ENCODE measurements around the gene ASTN2. TPM values are rescaled to one million over a fixed set of nuclear protein-coding genes. Genes with fewer than 3 reads are reported as not detected.

The ASTN2 gene
- total and polyA plus RNA-seq, 2 donors (not counting 3 experiments of a cell fraction or from before 2014, with no cell fraction given): 1.0 to 1.9 TPM

- no peaks in the 10 kb centered on the region for H3K4me1 ChIP-seq (ENCODE audit: control insufficient read depth, extremely low read depth, insufficient read depth, low read length)
- H3K27ac ChIP-seq (ENCODE audit: insufficient read depth, low read depth, low read length): no peak overlapping the region
- CTCF ChIA-PET: no interaction called here
- H3K9ac ChIP-seq (replicated peaks; ENCODE audit: extremely low read depth, insufficient read depth, low read length): no peak overlapping the region
- POLR2A ChIA-PET: no interaction called here
- no peak for TF ChIP-seq POLR2A (IDR thresholded peaks at IDR 0.05; ENCODE audit: low read depth, low read length)
- TF ChIP-seq, protein P1, sequence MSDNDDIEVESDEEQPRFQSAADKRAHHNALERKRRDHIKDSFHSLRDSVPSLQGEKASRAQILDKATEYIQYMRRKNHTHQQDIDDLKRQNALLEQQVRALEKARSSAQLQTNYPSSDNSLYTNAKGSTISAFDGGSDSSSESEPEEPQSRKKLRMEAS (IDR thresholded peaks at IDR 0.05; ENCODE audit: insufficient read depth, insufficient read length): no peak
- no peak for TF ChIP-seq GATA2 (IDR thresholded peaks at IDR 0.05; ENCODE audit: insufficient read depth, insufficient read length, low read depth, low read length)
- H3K9me1 ChIP-seq (replicated peaks; ENCODE audit: control insufficient read depth, extremely low read depth, insufficient read depth, low read length): no peaks in the 10 kb centered on the region
- dilution Hi-C loops (cut with MboI; ENCODE audit: extremely low pct_ligation_motif_present, low sequenced_read_pairs): no loop called here
- no peak for FAIRE-seq
- no TSS peak for BruUV-seq (replicated peaks)
- H3K79me2 ChIP-seq (ENCODE audit: control insufficient read depth, insufficient read depth, low read length): no peaks in the 10 kb centered on the region
- H3K27me3 ChIP-seq (ENCODE audit: control insufficient read depth in 2 of 2, insufficient read depth in 2 of 2, low read length in 2 of 2): no peaks in the 10 kb centered on the region
- no peak overlapping the region for H3K4me3 ChIP-seq (replicated peaks in 1 of 3; ENCODE audit: insufficient read depth in 1 of 3, low read depth in 1 of 3, low read length in 3 of 3)
- no peaks in the 10 kb centered on the region for H4K20me1 ChIP-seq (replicated peaks; ENCODE audit: control insufficient read depth, extremely low read depth, insufficient read depth, low read length)
- intact Hi-C loops (cut with micrococcal nuclease): no loop called here
- H3K4me2 ChIP-seq (ENCODE audit: insufficient read depth, low read length): no peak overlapping the region
- no peak overlapping the region for H2AFZ ChIP-seq (ENCODE audit: low read depth, low read length)
- H3K36me3 ChIP-seq (ENCODE audit: control insufficient read depth in 2 of 2, extremely low read depth in 1 of 2, insufficient read depth in 2 of 2, low read length in 2 of 2): no peaks in the 10 kb centered on the region
- H3K9me3 ChIP-seq (replicated peaks; ENCODE audit: control insufficient read depth, insufficient read depth, low read length): no peaks in the 10 kb centered on the region
- no peak for DNase-seq (ENCODE audit: low read depth, low spot score)
Observed at GRCh38 chr9:116978155-116978554, 436.7 kb downstream of the ASTN2 start.

GRCh38 chr9:116975126-116975525 is 439.7 kb downstream of the ASTN2 start:
- Histone ChIP-seq H3K9me3 (replicated peaks; ENCODE audit: control insufficient read depth, insufficient read depth, low read length) (no peaks in the 10 kb centered on the region), H2AFZ (ENCODE audit: low read depth, low read length) (no peak overlapping the region), H3K27me3 (ENCODE audit: control insufficient read depth in 2 of 2, insufficient read depth in 2 of 2, low read length in 2 of 2) (no peaks in the 10 kb centered on the region), H3K9me1 (replicated peaks; ENCODE audit: control insufficient read depth, extremely low read depth, insufficient read depth, low read length) (no peaks in the 10 kb centered on the region), H3K36me3 (ENCODE audit: control insufficient read depth in 2 of 2, extremely low read depth in 1 of 2, insufficient read depth in 2 of 2, low read length in 2 of 2) (no peaks in the 10 kb centered on the region), H4K20me1 (replicated peaks; ENCODE audit: control insufficient read depth, extremely low read depth, insufficient read depth, low read length) (no peaks in the 10 kb centered on the region), H3K9ac (replicated peaks; ENCODE audit: extremely low read depth, insufficient read depth, low read length) (no peak overlapping the region), H3K4me1 (ENCODE audit: control insufficient read depth, extremely low read depth, insufficient read depth, low read length) (no peaks in the 10 kb centered on the region), H3K79me2 (ENCODE audit: control insufficient read depth, insufficient read depth, low read length) (no peaks in the 10 kb centered on the region), H3K4me3 (replicated peaks in 1 of 3; ENCODE audit: insufficient read depth in 1 of 3, low read depth in 1 of 3, low read length in 3 of 3) (no peak overlapping the region), H3K4me2 (ENCODE audit: insufficient read depth, low read length) (no peak overlapping the region), H3K27ac (ENCODE audit: insufficient read depth, low read depth, low read length) (no peak overlapping the region)
- no TSS peak for BruUV-seq (replicated peaks)
- no peak for DNase-seq (ENCODE audit: low read depth, low spot score)
- ChIA-PET POLR2A (no interaction called here), CTCF (no interaction called here)
- intact Hi-C loops (cut with micrococcal nuclease): no loop called here
- TF ChIP-seq EZH2 (IDR thresholded peaks at IDR 0.05; ENCODE audit: borderline replicate concordance, low read depth, low read length, severe bottlenecking) (no peak), CTCF (IDR thresholded peaks at IDR 0.05; ENCODE audit: extremely low read depth in 1 of 2, insufficient read depth in 1 of 2, low read depth in 1 of 2, low read length in 2 of 2) (no peak), MYC (IDR thresholded peaks at IDR 0.05; ENCODE audit: low read depth, low read length) (no peak), FOS (IDR thresholded peaks at IDR 0.05; ENCODE audit: borderline replicate concordance, insufficient read depth, low read length) (no peak), POLR2A (IDR thresholded peaks at IDR 0.05; ENCODE audit: low read depth, low read length) (no peak), GATA2 (IDR thresholded peaks at IDR 0.05; ENCODE audit: insufficient read depth, insufficient read length, low read depth, low read length) (no peak), POLR2AphosphoS5 (IDR thresholded peaks at IDR 0.05; ENCODE audit: insufficient read depth, low read depth, low read length) (no peak), JUN (IDR thresholded peaks at IDR 0.05; ENCODE audit: borderline replicate concordance, insufficient read depth, insufficient read length, low read depth) (no peak)
- TF ChIP-seq, protein P1 (IDR thresholded peaks at IDR 0.05; ENCODE audit: insufficient read depth, insufficient read length): no peak
- dilution Hi-C loops (cut with MboI; ENCODE audit: extremely low pct_ligation_motif_present, low sequenced_read_pairs): no loop called here
- no peak for FAIRE-seq

All from endothelial cell of umbilical vein (primary cell).